Stimulated activated CD4-positive, alpha-beta T cell treated with anti-CD3 and anti-CD28 coated beads, Interleukin-15, amount 100 ng/mL, for 1 hour (primary cell): Measurements from ENCODE around the gene MBP.
A peak's percentile ranks its signal among the peaks of the same experiment; 100 is the strongest.

ENCODE experiments used
- DNase-seq, 2 donors: peaks; one replicate each; pipeline ENCODE4 v3.0.0-alpha.2; 2020; ENCODE audit warnings: low read depth in 1 of 2, low spot score in 1 of 2

The MBP gene

DNA sequence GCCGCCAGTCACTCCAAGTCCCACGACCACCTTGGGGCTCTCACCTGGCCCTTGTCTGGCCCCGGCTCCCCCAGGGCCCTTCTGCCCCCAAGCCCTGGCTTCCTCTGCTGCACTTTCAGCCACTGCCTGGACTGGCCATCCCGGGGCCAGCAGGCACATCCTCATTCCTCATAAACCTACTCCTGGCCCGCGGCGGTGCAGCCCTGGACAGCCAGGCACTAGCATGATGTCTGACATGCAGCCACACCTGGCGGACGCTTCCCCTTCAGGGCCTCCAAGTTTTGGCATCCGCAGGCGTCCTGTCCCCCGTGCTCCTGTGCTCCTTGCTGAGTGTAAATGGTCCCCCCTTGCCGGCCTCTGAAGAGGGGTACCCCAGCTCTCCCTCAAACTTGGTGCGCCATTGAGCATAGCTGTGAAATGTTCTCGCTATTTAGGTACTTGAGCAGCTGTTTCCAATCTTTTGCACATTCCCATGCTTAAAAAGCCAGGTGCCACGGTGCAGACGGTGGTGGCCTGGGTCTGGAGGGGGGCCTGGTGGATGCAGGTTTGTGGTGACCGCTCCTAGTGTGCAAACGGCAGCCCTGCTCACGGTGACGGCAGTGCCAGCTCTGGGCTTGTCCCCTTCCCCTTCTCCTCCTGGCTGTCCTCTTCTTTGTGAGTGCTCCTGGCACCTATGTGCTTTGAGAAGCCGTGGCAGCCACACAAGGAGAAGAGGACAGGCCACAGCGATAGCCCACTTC lies 123.8 kb downstream of the MBP start:
- no peak for DNase-seq

DNA sequence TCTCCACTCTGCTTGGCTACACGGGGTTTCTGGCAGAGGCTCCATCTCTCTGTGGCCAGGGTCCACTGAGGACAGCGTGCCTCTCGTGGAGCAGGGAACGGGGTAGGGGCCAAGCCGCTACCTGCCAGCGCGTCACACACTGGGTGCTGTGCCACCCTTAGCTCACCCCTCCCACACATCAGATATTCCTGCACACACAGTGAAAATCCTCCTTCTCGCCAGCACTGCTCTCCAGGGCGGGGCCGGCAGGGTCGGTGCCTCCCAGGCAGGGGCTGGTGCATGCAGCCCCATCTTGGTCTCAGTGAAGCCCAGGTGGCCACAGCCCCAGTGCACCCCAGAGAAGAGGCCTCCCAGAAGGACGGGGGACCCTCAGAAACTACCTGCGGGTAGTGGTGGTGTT lies 124.6 kb downstream of the MBP start:
- DNase-seq = no peak

DNA sequence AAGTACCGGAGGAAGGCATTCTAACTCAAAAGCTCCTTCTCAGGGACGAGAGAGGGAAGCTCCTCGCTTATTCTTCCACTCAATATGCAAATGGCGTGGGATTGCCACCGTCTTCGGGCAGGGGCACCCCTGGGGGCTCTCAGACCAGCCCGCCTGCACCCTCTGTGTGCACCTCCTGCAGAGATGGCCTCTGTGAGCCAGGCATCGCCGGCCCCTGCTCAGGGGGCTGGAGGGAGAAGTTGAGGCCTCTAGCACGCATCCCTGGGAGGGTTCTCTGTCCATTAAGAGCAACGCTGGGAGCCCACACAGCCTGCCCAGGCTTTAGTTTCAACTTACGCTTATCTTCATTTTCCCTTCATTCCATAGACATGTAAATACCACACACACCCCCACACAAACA lies 125.3 kb downstream of the MBP start:
- no peak for DNase-seq

DNA sequence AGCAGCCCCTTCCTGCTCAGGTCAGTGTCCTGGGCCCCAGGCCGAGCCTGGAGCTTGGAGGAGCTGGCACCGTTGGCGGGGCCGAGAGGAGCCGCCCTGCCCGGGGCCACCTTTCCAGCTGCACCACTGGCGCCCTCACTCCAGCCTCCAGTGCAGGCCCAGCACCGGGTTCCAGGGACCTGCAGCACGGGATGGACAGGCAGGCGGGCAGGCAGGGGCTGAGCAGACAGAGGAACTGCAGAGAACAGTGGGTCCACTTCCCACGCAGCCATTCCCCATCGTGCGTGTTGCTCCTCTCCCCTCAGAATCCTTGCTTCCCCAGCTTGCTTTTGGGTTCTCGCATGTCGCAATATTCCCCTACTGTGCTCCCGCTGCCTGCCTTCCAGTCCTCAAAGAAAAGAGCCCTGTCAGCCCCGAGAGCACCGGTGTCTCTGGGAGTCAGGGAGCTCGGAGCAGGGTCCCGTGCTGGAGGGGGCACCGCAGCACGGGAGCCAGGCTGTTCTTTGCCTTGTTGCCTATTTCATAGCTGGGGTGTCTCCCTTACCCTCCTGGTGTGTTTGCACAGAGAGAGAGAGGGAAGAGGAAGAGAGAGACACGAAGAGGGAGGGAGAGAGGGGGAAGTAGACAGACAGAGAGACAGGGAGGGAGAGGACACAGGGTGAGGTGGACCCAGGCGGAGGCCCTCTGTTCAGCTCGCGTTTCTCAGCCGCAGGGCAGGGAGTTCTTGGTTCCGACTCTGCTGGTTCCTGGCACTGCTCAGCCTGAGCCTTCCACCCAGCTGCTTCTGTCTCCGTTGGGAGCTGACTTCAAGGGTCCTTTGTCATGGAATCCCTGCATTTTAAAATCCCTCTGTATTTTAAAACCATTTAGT lies 126.0 kb downstream of the MBP start:
- DNase-seq = no peak

DNA sequence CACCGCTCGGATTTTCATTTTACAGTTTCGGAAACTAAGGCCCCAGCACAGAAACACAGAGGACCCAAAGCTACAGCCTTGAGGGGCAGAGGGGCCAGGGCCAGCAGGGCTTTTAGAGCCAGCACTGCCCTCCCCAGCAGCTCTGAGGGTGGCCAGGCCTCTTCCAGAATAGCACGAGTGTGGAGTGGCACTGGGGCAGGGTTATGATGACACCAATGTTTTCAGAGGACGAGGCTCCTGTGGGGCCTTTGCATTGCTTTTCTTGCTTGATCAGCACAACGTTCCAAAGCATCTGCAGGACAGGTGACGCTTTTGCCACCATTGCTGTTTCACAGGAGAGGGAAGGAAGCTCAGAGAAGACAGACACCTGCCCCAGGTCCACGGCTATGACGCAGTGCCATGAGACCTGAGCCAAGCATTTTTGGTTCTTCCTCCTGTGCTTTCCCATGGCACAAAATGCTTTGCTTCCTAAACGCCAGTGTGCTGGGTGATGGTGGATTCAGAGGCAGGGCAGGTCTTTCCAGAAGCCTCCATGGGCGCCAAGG lies 126.9 kb downstream of the MBP start:
- no peak for DNase-seq

DNA sequence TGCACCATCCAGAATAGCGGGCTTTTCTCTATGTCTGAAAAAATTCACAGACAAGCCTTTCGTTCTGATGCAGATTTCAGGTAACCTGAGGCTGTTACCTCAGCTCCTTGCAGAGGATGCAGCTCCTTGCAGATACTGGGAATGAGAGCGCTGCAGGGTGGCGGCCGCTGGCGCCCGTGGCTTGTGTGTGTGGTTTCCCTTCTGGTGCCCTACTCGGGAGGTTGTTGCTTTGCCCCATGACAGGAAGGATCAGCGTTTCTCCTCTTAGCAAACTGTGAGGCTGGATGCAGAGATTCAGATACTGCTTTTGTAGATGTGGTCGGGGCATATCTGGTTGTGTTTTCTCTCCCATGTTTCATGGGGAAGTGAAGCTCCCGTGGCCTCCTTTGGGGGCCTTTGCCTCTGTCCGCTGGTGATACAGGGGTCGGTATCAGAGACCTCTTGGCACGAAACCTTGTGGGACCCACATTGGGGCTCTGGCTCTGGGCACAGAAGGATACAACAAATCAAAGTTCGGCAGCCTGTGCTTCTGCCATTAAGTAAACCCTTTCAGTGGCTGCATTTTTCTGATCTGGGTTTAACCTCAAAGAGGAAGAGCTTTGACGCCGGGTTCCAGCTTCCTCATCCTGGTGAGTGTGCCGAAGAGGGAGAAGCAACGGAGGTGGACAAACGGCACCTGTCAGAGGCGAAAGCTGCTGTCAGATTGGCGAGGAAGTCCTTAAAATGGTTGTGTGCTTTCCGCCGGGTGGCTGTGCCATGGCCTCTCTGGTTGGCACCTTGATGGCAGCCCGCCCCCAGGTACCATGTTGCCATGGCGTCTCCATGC lies 127.8 kb downstream of the MBP start:
- DNase-seq = no peak

DNA sequence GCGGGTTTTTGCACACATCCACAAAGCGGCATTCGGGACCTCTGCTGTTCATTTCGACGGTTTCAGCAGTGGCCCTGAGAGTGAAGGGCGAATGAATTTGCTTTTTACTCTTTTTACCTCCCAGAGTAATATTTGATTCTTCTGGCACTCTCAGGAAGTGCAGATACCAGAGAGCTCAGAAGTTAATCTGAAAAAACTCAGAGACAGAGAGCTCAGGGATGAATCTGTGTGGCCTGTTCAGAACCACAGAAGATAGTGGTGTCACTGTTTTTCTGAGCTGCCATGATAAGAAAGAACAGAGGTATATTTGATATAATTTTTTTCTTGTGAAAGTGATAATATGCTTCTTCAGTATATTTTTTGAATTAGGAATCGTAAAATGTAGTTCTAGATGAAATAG lies 129.3 kb downstream of the MBP start:
- DNase-seq = no peak

DNA sequence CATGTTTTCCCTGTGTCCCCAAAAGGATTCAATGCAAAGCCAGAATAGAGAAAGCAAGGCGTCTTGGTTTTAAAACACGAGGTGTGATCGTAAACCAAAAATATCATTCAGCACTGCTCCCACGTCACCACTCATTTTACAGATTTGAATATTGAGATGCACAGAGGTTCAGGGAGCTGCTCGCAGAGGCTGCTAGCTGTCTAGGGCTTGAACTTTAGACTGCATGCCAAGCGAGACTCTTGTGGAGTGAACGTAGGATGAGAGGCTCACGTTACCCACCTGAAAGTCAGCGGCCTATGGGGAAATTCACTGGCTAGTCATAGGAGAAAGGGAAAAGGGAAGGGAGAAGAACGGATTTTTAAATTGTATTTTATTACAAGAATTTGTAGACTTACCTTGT lies 130.1 kb downstream of the MBP start:
- DNase-seq = no peak

DNA sequence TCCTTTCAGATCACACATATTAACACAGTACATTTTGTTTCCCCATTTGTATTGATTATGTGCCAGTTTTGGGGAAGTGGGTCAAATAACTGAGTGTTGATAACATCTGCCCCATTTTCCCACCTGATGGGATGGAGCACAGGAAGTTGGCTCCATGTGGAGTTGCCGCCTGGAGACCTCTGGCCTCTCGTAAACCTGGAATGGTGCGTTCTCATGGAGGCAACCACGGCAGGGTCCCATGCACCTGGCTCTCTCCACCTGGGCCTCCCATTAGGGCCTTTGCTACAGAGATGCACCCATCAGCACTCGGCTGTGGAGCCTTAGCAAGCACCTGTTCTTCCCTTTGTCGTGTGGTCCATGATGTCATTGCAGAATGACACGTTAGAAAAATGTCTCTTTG lies 130.6 kb downstream of the MBP start:
- no peak for DNase-seq

DNA sequence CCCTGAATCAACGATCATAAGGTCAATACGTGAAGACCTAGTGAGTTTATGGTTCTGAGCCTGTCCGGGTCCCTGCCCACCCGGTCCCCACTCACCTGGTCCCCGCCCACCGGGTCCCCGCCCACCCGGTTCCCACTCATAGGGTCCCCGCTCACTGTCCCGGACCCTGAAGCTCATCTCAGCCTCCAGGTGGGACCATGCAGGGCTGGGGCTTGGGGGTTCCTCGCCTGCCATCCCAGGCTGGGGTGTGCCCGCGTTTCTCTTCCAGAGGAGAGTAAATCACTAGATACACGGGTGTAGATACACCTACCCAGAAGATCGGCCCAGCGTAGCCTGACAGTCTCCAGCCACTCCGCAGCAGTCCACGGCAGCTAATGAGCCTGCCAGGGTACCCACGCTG lies 131.5 kb downstream of the MBP start:
- DNase-seq = no peak

DNA sequence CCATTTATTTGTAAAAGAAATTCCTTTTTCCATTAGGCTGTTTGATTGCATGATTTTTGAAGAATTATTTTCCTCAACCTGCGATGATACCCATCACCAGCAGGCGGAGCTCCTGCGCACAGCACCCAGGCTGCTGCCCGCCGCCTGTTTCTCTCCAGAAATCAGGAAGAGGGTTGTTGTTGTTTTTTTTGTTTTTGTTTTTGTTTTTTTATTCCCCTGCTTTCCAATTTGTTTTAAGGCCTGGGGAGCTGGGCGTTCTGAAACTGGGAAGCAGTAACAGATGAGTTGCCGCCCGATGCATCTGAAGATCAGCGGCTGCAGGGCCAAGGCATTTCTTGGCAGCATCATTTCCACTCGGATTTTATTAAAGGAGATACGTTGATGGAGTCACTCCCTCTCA lies 132.1 kb downstream of the MBP start:
- peak in 1 of 2 donors; percentile 34 for DNase-seq

DNA sequence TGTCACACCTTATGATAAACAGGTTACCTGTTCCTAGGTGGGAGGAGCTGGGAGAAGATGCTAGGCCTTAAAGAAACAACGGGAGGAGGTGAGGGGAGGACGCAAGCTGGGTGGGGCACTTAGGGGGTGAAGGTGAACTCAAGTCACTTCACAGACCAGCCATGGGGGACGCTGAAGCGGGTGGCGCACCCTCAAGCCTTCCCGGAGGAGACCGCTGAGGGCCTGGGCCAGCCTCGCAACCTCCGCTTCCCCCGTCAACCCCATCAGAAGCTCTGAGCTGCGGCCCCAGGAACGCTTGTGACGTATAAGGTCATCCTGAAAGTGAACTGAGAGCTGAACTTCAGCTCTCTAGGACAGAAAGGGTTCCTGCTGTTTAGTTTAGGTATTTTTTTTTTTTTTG lies 133.5 kb downstream of the MBP start:
- no peak for DNase-seq

DNA sequence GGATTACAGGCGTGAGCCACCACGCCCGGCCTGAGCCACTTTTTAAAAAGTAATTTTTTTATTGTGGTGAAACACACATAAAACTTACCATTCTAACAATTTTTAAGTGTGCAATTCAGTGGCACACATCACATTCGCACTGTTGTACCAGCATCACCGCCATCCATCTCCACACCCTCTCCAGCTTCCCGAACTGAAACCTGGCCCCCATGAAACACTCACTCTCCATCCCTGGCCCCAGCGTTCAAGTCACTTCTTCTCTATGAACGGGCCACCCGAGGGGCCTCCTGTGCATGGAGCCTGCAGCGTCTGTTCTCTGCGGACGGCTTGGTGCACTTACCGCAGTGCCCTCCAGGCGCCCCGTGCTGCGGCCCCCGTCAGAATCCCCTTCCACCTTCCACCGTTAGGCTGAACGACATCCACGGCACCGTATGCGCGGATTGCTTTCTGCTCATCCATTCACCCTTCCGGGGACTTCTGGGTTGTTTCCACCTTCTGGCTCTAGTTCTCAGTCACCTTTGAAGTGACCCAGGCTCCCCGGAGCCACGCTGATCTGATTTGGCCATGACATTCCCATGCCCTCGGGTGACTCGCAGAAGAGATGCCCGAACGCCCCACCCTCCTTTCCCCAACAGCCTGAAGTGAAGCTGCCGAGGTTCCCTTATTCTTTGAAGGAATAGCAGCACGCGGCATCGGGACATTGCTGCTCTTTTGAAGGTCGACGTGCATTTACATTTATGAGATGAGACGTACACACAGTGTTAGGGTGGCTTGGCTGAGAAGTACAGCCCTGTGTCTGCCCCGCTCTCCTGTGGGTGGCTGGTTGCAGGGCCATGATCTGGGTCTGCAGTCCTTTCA lies 134.4 kb downstream of the MBP start:
- no peak for DNase-seq

DNA sequence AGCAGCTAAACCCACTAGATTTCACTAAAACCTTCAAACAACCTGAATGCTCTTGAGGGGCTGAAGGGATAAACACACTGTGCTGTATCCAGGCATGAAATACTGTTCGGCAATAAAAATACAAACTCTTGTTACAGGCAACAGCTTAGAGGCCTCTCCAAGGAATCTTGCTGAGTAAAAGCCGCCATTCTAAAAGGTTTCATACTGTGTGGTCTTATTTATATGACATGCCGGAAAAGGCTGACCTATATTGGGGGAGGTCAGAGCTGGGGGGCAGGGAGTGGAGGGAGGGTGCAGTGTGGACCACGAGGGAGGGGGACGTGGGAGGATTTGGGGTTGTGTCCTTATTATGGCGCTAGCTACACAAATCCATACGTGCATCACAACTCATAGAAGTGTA lies 136.2 kb downstream of the MBP start:
- no peak for DNase-seq

DNA sequence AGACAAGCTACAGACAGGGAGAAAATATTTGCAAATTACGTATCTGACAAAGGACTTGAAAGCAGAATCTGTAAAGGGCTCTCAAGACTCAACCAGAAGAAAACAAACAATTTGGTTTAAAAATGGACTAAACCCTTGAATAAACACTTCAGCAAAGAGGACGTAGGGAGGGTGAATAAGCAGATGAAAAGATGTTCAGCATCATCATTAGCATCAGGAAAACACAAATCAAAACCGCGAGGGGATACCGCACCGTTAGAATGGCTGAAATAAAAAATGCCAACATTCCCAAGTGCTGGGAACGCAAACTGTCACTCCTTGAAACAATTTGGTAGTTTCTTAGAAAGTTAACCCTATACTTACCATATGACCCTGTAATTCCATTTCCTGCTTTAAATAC lies 136.7 kb downstream of the MBP start:
- no peak for DNase-seq

DNA sequence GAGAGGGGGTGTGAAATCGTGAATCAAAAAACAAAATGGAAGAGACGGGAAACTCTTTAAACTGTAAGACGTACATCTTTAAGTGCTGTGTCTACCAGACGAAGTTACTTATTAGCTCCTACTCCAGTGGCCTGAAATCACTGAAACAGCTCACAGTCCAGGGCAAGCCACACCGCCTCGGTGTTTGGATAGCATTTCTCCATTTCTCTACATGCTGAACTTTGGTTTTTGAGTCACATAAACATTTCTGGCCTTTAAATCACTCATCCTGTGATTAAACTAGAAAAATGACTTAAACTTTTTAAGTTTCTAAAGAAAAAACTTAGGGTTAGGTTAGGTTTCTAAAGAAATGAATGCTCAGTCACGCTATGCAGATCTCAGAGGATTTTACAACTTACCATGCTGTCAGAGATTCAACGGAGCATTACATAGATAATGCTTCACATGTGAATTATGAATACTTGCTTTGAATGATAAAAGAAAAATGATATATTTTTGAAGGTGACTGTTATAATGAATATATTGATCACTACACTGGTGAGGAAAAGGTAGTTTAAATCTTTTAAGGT lies 138.4 kb downstream of the MBP start:
- no peak for DNase-seq

DNA sequence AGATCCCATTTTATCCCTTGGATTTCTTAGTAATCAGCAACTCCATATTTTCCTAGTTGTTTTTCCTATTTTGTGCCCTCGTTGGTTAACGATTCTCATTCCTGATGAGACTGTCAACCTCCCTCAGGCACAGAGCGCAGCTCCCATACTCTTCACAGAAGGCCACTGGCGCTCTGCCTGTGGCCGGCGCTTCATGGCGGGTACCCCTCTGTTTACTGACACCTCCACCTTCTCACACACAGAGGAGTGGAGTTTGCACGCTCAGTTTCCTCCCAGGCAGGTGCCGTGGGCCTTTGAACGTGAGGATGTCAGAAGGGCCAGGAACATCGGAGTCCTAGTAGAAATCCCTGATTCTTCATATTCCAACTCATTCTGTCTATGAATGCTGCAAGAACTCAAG lies 139.0 kb downstream of the MBP start:
- DNase-seq = no peak

DNA sequence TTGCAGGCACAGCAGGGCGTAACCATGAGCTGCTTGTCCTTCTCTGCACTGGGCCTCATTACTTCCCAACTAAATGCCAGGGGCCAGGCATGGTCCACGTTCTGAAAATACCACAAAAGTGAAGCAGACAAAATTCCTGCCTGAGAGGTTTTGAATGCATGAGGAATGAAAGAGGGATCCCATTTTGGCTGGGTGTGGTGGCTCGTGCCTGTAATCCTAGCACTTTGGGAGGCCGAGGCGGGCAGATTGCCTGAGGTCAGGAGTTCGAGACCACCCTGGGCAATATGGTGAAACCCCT lies 139.5 kb downstream of the MBP start:
- DNase-seq = no peak

DNA sequence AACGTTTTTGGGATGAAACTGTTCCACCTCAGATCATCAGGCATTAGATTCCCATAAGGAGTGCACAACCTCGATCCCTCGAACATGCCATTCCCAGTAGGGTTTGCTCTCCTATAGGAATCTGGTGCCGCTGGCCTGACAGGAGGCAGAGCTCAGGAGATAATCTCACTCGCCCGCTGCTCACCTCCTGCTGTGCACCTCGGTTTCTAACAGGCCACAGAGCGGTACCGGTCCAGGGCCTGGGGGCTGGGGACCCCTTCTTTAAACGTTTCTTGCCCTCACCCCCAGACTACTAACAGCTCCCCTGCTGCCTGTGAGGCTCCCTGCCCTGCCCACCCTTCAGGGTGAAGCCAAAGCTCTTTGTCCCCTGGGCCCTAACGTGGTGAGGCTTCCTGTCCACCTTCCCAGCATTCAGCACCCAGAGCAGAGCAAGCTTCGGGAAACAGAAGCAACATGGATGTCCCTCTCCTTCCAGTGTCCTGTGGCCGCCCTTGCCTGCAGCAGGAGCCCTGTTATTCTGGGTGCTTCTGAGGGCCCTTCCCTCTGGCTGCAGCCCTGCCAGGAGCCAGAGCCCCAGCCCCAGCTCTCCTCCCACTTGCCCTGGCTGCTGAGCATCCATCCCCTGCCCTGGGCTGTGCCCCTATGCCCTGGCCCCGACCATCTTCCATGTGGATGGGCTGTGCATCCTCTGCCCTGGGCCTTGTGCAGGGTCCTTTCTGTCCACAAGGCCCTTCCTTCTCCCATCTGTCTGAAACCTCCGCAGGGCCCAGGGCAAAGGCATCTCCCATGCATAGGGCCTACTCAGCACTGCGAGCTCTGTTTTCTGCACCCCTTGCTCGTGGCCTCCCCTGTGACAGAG lies 140.1 kb downstream of the MBP start:
- no peak for DNase-seq
